ENCODE data around the gene STX2.
"Not testable (repeated sequence)": the region's sequence is repeated elsewhere in the genome, so short reads cannot be mapped to it uniquely, and the experiment has no call there.

The STX2 gene

DNA sequence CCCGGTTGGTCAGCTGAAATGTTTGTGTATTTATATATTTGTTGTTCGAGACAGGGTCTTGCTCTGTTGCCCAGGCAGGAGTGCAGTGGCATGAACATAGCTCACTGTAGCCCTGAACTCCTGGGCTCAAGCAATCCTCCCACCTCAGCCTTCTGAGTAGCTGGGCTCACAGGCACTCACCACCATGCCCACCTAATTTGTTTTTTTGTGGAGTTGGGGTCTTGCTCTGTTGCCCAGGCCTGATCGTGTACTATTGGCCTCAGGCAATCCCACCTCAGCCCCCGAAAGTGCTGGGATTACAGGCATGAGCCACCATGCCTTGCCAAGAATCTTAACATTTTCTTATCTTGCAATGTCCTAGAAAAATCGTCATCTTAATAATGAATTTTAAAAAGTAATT, 36.1 kb upstream of the STX2 start:
- Mint-ChIP-seq H3K9me3 (no peaks in the 10 kb centered on the region), H3K36me3 (ENCODE audit: insufficient read depth) (peaks cover 70% of the 10 kb centered on the region), H3K27ac (no peak overlapping the region), H3K4me1 (ENCODE audit: low read depth in 2 of 2) (peaks cover 32 to 60% of the 10 kb centered on the region in 2 donors), H3K4me3 (no peak overlapping the region), H3K27me3 (no peaks in the 10 kb centered on the region)
- DNase-seq (no peak), ATAC-seq (replicated peaks) (no peak)

- Mint-ChIP-seq H3K27ac (peak overlapping the region; percentile 29 to 46), H3K27me3 (no peaks in the 10 kb centered on the region), H3K36me3 (ENCODE audit: insufficient read depth) (peaks cover 70% of the 10 kb centered on the region), H3K4me1 (ENCODE audit: low read depth in 2 of 2) (peaks cover 28 to 55% of the 10 kb centered on the region in 2 donors), H3K9me3 (no peaks in the 10 kb centered on the region), H3K4me3 (peak overlapping the region in 1 of 2 donors; percentile 89)
- no peak for DNase-seq
- no peak for ATAC-seq (replicated peaks)
Measured at GRCh38 chr12:130874696-130875095, 35.6 kb upstream of the STX2 start.

DNA sequence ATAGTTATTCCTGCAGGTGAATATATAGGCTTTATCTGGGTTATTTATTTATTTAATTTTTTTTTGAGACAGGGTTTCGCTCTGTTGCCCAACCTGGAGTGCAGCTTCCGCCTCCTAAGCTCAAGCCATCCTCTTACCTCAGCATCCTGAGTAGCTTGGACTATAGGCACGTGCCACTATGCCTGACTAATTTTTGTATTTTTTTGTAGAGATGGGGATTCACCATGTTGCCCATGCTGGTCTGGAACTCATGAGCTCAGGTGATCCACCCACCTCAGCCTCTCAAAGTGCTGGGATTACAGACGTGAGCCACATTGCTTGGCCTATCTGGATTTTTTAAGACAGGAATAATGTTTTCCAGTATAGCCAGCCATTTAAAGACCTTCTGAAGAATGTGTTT, 34.8 kb upstream of the STX2 start:
- Mint-ChIP-seq H3K27me3 (no peaks in the 10 kb centered on the region), H3K9me3 (no peaks in the 10 kb centered on the region), H3K4me3 (peak overlapping the region; percentile 12 to 89), H3K36me3 (ENCODE audit: insufficient read depth) (peaks cover 70% of the 10 kb centered on the region), H3K4me1 (ENCODE audit: low read depth in 2 of 2) (peaks cover 20 to 51% of the 10 kb centered on the region in 2 donors), H3K27ac (peak overlapping the region; percentile 29 to 46)
- no peak for ATAC-seq (replicated peaks)
- DNase-seq: no peak

- Mint-ChIP-seq H3K36me3 (ENCODE audit: insufficient read depth) (peaks cover 72% of the 10 kb centered on the region), H3K9me3 (no peaks in the 10 kb centered on the region), H3K4me3 (peak overlapping the region; percentile 82 to 89), H3K4me1 (ENCODE audit: low read depth in 2 of 2) (peaks cover 20 to 53% of the 10 kb centered on the region in 2 donors), H3K27ac (peak overlapping the region; percentile 87 to 92), H3K27me3 (no peaks in the 10 kb centered on the region)
- no peak for ATAC-seq (replicated peaks)
- no peak for DNase-seq
Measured at GRCh38 chr12:130873106-130873795, 34.2 kb upstream of the STX2 start.

- Mint-ChIP-seq H3K27ac (peak overlapping the region; percentile 87 to 92), H3K4me3 (peak overlapping the region; percentile 83 to 89), H3K27me3 (no peaks in the 10 kb centered on the region), H3K4me1 (ENCODE audit: low read depth in 2 of 2) (peaks cover 20 to 50% of the 10 kb centered on the region in 2 donors), H3K9me3 (no peaks in the 10 kb centered on the region), H3K36me3 (ENCODE audit: insufficient read depth) (peaks cover 71% of the 10 kb centered on the region)
- ATAC-seq (replicated peaks) (peak; percentile 35), DNase-seq (peak in 2 of 3 experiments; percentile 40 to 41)
Measured at GRCh38 chr12:130872179-130873096, 33.4 kb upstream of the STX2 start.

DNA sequence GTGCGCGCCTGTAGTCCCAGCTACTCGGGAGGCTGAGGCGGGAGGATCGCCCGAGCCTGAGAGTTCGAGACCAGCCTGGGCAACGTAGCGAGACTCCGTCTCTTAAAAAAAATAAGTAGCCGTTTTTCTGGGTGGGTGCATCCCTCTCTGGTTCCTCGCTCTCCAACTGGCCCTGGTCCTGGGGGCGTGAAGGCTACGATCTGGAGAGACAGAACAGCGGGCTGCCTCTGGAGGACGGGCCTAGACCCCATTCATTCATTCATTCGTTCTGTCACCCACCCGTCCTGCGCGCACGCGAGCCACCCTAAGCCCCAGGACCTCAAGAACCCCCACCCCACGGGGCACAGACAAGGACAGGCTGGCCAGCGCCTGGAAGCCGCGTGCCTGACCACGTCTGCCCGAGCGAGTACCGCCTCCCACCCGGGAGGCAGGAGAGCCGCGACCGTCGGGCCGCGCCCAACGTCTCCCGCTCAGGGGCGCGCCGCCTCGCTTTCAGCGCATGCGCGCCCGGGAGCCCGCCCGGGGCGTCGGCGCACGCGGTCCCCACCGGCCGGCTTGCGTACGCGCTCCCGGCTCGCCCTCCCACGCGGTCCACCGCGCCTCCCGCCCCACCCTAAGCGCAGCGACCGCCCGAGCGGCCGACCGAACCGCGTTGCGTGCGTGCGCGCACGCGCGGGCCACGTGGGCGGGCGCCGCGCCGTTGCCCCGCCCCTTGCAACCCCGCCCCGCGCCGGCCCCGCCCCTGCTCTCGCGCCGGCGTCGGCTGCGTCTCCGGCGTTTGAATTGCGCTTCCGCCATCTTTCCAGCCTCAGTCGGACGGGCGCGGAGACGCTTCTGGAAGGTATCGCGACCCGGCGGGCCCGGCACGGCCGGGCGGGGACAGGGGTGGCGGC, 32.5 kb upstream of the STX2 start, which contains the start of gene RAN:
RAN (plus strand) TSS at position 781 of the 893 bp plus-strand sequence. CDS start 528 bp downstream, outside the sequence.
- H3K27me3 Mint-ChIP-seq: no peaks in the 10 kb centered on the region
- H3K36me3 Mint-ChIP-seq (ENCODE audit: insufficient read depth): peaks cover 62% of the 10 kb centered on the region
- peaks cover 20 to 46% of the 10 kb centered on the region in 2 donors for H3K4me1 Mint-ChIP-seq (ENCODE audit: low read depth in 2 of 2)
- DNase-seq (peak; percentile 76 to 85 (median 82)), ATAC-seq (replicated peaks) (peak; percentile 77)
- H3K4me3 Mint-ChIP-seq: peak within 1 kb of the TSS; percentile 83 to 89
- peak within 1 kb of the TSS; percentile 92 to 95 for H3K27ac Mint-ChIP-seq
- no peaks in the 10 kb centered on the region for H3K9me3 Mint-ChIP-seq

DNA sequence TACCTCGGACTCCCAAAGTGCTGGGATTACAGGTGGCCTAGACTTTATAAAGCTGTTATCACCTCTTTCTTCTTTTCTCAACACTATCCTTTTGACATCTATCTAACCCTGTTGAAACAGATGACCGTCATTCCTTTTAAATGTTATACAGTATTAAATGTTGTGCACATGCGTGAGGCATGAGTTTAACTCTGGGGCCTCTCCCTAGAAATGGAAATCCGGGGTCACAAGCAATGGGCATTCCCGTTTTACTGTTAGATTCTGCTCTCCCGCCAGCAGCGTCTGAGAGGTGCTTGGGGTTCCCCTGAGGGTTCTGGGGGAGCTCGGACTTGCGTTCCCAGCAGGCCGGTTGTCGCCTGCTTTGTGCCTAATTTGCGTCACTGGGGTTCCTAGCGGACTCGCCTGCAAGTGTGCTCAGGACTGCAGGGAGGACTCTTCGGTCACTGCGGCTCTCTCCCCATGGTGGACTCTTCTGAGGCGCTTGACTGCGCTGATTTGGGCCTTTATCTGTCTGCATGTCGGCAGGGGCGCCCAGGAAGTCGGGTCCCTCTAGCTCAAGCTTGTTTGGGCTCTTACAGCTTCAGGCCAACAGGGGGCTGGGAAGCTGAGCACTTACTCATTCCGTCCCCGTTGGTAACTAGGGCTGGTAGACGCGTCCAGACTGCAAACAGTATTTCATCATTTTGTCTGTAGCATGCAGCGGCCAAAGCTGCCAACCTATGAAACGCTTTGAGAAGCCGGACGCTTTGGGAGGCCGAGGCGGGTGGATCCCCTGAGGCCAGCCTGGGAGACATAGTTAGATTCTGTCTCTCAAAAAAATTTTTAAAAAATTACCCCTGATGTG, 31.6 kb upstream of the STX2 start:
- H3K9me3 Mint-ChIP-seq: no peaks in the 10 kb centered on the region

GRCh38 chr12:130868412-130868811, 29.4 kb upstream of the STX2 start:
- Mint-ChIP-seq H3K9me3 (no peaks in the 10 kb centered on the region), H3K4me1 (ENCODE audit: low read depth in 2 of 2) (peaks cover 16 to 25% of the 10 kb centered on the region in 2 donors), H3K36me3 (ENCODE audit: insufficient read depth) (peaks cover 31% of the 10 kb centered on the region), H3K27me3 (no peaks in the 10 kb centered on the region), H3K27ac (peak overlapping the region; percentile 51 to 62), H3K4me3 (peak overlapping the region in 1 of 2 donors; percentile 11)
- no peak for ATAC-seq (replicated peaks)
- no peak for DNase-seq

More for the DNA sequence above, 31.6 kb upstream of the STX2 start:
- peaks cover 18 to 44% of the 10 kb centered on the region in 2 donors for H3K4me1 Mint-ChIP-seq (ENCODE audit: low read depth in 2 of 2)
- DNase-seq (peak; percentile 61 to 65 (median 65)), ATAC-seq (replicated peaks) (peak; percentile 62)
- H3K27me3 Mint-ChIP-seq: no peaks in the 10 kb centered on the region
- peak overlapping the region; percentile 90 to 95 for H3K27ac Mint-ChIP-seq
- H3K4me3 Mint-ChIP-seq: peak overlapping the region; percentile 76 to 83
- peaks cover 53% of the 10 kb centered on the region for H3K36me3 Mint-ChIP-seq (ENCODE audit: insufficient read depth)

- peaks cover 0 to 2% of the 10 kb centered on the region in 2 donors for H3K9me3 Mint-ChIP-seq
- peaks cover 0 to 1% of the 10 kb centered on the region in 2 donors for H3K4me1 Mint-ChIP-seq (ENCODE audit: low read depth in 2 of 2)
- peaks cover 3% of the 10 kb centered on the region for H3K36me3 Mint-ChIP-seq (ENCODE audit: insufficient read depth)
- peaks cover 5 to 17% of the 10 kb centered on the region in 2 donors for H3K27me3 Mint-ChIP-seq
- H3K27ac Mint-ChIP-seq: no peak overlapping the region
- DNase-seq (no peak), ATAC-seq (replicated peaks) (no peak)
- H3K4me3 Mint-ChIP-seq: no peak overlapping the region
Measured at GRCh38 chr12:130863298-130863697, 24.2 kb upstream of the STX2 start.

GRCh38 chr12:130862771-130863170, 23.7 kb upstream of the STX2 start:
- H3K27ac Mint-ChIP-seq; ATAC-seq (replicated peaks); H3K9me3 Mint-ChIP-seq; DNase-seq; H3K4me1 Mint-ChIP-seq (ENCODE audit: low read depth in 2 of 2); H3K36me3 Mint-ChIP-seq (ENCODE audit: insufficient read depth); H3K4me3 Mint-ChIP-seq: not testable (repeated sequence)
- peaks cover 5 to 23% of the 10 kb centered on the region in 2 donors for H3K27me3 Mint-ChIP-seq

DNA sequence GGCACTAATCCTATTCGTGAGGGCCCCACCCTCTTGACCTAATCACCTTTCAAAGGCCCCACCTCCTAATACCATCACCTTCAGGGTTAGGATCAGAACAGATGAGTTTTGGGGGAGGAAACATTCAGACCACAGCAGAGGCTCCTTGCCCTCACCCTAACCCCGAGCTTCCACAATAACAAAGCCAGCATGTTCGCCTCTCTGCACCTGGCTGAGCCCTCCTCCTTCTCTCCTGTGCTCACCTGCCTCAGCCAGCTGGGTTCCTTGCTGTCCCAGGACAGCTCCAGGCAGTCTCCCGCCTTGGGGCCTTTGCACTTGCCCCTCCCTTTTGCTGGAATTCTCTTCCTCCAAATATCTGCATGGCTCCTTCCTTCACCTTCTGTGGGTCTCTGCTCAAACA, 23.1 kb upstream of the STX2 start:
- Mint-ChIP-seq H3K27me3 (peaks cover 6 to 29% of the 10 kb centered on the region in 2 donors), H3K4me1 (ENCODE audit: low read depth in 2 of 2) (no peaks in the 10 kb centered on the region), H3K9me3 (peaks cover 0 to 2% of the 10 kb centered on the region in 2 donors), H3K4me3 (no peak overlapping the region), H3K36me3 (ENCODE audit: insufficient read depth) (no peaks in the 10 kb centered on the region), H3K27ac (peak overlapping the region in 1 of 2 donors; percentile 7)
- no peak for ATAC-seq (replicated peaks)
- no peak for DNase-seq

DNA sequence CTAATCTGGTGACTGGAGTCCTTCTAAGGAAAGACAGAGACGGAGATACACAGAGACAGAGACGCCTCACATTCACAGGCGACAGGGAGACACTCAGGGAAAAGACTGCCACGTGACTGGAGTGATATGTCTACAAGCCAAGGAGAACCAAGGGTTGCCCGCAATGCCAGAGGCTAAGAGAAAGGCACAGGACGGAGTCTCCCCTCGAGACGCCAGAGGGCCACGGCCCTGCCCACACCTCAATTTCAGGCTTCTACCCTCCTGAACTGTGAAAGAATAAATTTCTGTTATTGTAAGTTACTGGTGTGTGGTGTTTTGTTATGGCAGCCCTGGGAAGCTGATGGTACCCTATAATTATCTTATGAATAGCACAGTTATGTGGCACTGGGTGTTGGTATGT, 21.3 kb upstream of the STX2 start:
- H3K36me3 Mint-ChIP-seq (ENCODE audit: insufficient read depth): no peaks in the 10 kb centered on the region
- H3K27me3 Mint-ChIP-seq: peaks cover 14 to 41% of the 10 kb centered on the region in 2 donors
- H3K9me3 Mint-ChIP-seq: peaks cover 0 to 5% of the 10 kb centered on the region in 2 donors
- no peaks in the 10 kb centered on the region for H3K4me1 Mint-ChIP-seq (ENCODE audit: low read depth in 2 of 2)
- DNase-seq (no peak), ATAC-seq (replicated peaks) (no peak)
- H3K27ac Mint-ChIP-seq: no peak overlapping the region
- H3K4me3 Mint-ChIP-seq: no peak overlapping the region

Measured in effector memory CD8-positive, alpha-beta T cell (primary cell).